Liver (tissue), 9 donors: Measurements from ENCODE around the gene SIAH2. TPM values are rescaled to one million over a fixed set of nuclear protein-coding genes. Genes with fewer than 3 reads are reported as not detected.

Experiments used
- DNase-seq: peaks from one replicate; pipeline ENCODE4 v3.0.0-alpha.2; 2017; ENCODE audit warnings: low spot score
- H3K27ac ChIP-seq, 2 donors: one replicate each; pipeline ENCODE4 v1.7.0; 2013; ENCODE audit warnings: inconsistent platforms in 2 of 2, low read length in 2 of 2, control low read depth in 1 of 2, low read depth in 1 of 2, mild to moderate bottlenecking in 1 of 2
- H3K27me3 ChIP-seq, 4 donors: one replicate each; pipeline versions ENCODE4 v1.6.1 to v1.7.0; 2013; ENCODE audit warnings: low read length in 3 of 4, inconsistent platforms in 1 of 4, mild to moderate bottlenecking in 1 of 4, moderate library complexity in 1 of 4; ENCODE audit not compliant: control insufficient read depth in 4 of 4, insufficient read depth in 4 of 4
- H3K36me3 ChIP-seq, 4 donors: one replicate each; pipeline versions ENCODE4 v1.6.1 to v1.7.0; 2013; ENCODE audit warnings: low read length in 3 of 4, mild to moderate bottlenecking in 3 of 4, low read depth in 1 of 4, moderate library complexity in 1 of 4; ENCODE audit not compliant: control insufficient read depth in 4 of 4, insufficient read depth in 3 of 4
- H3K4me1 ChIP-seq, 4 donors: one replicate each; pipeline versions ENCODE4 v1.6.1 to v1.7.0; 2013; ENCODE audit warnings: low read length in 3 of 4, mild to moderate bottlenecking in 3 of 4, moderate library complexity in 1 of 4; ENCODE audit not compliant: control insufficient read depth in 4 of 4, insufficient read depth in 4 of 4
- H3K4me3 ChIP-seq, 3 donors: one replicate each; pipeline versions ENCODE4 v1.6.1 to v1.7.0; 2013; ENCODE audit warnings: low read length in 3 of 3, control low read depth in 1 of 3, low read depth in 1 of 3, mild to moderate bottlenecking in 1 of 3
- H3K9ac ChIP-seq, 2 donors: one replicate each; pipeline ENCODE4 v1.7.0; 2013; ENCODE audit warnings: low read length in 2 of 2, mild to moderate bottlenecking in 2 of 2, moderate library complexity in 2 of 2, control low read depth in 1 of 2, low read depth in 1 of 2
- H3K9me3 ChIP-seq, 4 donors: one replicate each; pipeline versions ENCODE4 v1.6.1 to v1.7.0; 2013; ENCODE audit warnings: low read length in 3 of 4; ENCODE audit not compliant: control insufficient read depth in 4 of 4
- ATF3 ChIP-seq: IDR thresholded peaks from 2 replicates; pipeline ENCODE4 v1.6.1; 2016; ENCODE audit warnings: antibody characterized with exemption
- CTCF ChIP-seq: fragments of 150-350 bp; IDR thresholded peaks from 2 replicates; pipeline ENCODE4 v1.5.1; 2017; ENCODE audit warnings: improper control_type of control experiment, low read depth, low read length; ENCODE audit not compliant: missing input control
- FOXA2 ChIP-seq: IDR thresholded peaks from 2 replicates; pipeline ENCODE4 v1.6.1; 2016; ENCODE audit warnings: antibody characterized with exemption
- HNF4A ChIP-seq, 2 donors: conservative IDR thresholded peaks; 2 replicates each; pipeline ENCODE4 v1.6.1; 2016; ENCODE audit warnings: antibody characterized with exemption in 2 of 2, mild to moderate bottlenecking in 2 of 2
- HNF4G ChIP-seq: IDR thresholded peaks from 2 replicates; pipeline ENCODE4 v1.6.1; 2016; ENCODE audit warnings: antibody characterized with exemption
- MAX ChIP-seq: IDR thresholded peaks from 2 replicates; pipeline ENCODE4 v1.6.1; 2016; ENCODE audit warnings: antibody characterized with exemption
- NR2F2 ChIP-seq: IDR thresholded peaks from 2 replicates; pipeline ENCODE4 v1.6.1; 2016; ENCODE audit warnings: antibody characterized with exemption
- RAD21 ChIP-seq, 2 donors: IDR thresholded peaks; 2 replicates each; pipeline ENCODE4 v1.6.1; 2016; ENCODE audit warnings: antibody characterized with exemption in 2 of 2, mild to moderate bottlenecking in 2 of 2
- RXRA ChIP-seq, 2 donors: IDR thresholded peaks; 2 replicates each; pipeline ENCODE4 v1.6.1; 2017 to 2018; ENCODE audit warnings: antibody characterized with exemption in 2 of 2, mild to moderate bottlenecking in 1 of 2
- SP1 ChIP-seq: IDR thresholded peaks from 2 replicates; pipeline ENCODE4 v1.6.1; 2018; ENCODE audit warnings: antibody characterized with exemption, mild to moderate bottlenecking
- TAF1 ChIP-seq: conservative IDR thresholded peaks from 2 replicates; pipeline ENCODE4 v1.6.1; 2016; ENCODE audit warnings: antibody characterized with exemption, mild to moderate bottlenecking
- YY1 ChIP-seq: IDR thresholded peaks from 2 replicates; pipeline ENCODE4 v1.6.1; 2016; ENCODE audit warnings: antibody characterized with exemption, mild to moderate bottlenecking
- ZBTB33 ChIP-seq: IDR thresholded peaks from 2 replicates; pipeline ENCODE4 v1.6.1; 2016; ENCODE audit warnings: antibody characterized with exemption
- whole genome bisulfite sequencing: extraction: QIAGEN DNeasy Blood & Tissue Kit; methylation state at CpG from one replicate; pipeline ENCODE4 v1.1.7; 2013; 5-methylcytosine and 5-hydroxymethylcytosine counted together
- polyA plus RNA-seq, 2 donors: library from polyadenylated mRNA; stranded (reverse) in 1 of 2; unstranded in 1 of 2; fragments of 200-250 nt in 1 of 2; fragments of >200 nt in 1 of 2; fragmentation: Nextera tagmentation in 1 of 2; extraction: Ambion mirVana in 1 of 2; gene quantifications; one replicate each; pipeline versions ENCODE4 v1.2.1 to v1.2.3, GENCODE V29; 2013 to 2015
- total RNA-seq, 2 donors: library from RNA; depleted of rRNA; stranded (reverse); fragments of >200 nt; gene quantifications; one replicate each; pipeline ENCODE4 v1.2.3, GENCODE V29; 2014
- donor health status: healthy.
- donor health status: healthy.
- donor health status: healthy.
- donor health status: healthy.
- donor health status: healthy.

The SIAH2 gene
- total and polyA plus RNA-seq, 4 donors, result 12.1 to 104 (median 20.3) TPM

- no peak for TF ChIP-seq ZBTB33
- peak; percentile 47 for TF ChIP-seq CTCF
- TF ChIP-seq RAD21 (IDR thresholded peaks at IDR 0.05), result peak; percentile 65 to 68
- TF ChIP-seq HNF4A (conservative IDR thresholded peaks at IDR 0.05), result peak; percentile 63 to 76
- peak; percentile 27 for TF ChIP-seq NR2F2
- TF ChIP-seq HNF4G, result peak; percentile 39
- TF ChIP-seq YY1, result no peak
These were observed 993 bp upstream of the SIAH2 start (continued) for GRCh38 chr3:150763841-150764483.

GRCh38 chr3:150762662-150763121 is 277 bp downstream of the SIAH2 start:
- no peaks in the 10 kb centered on the region for H3K9me3 ChIP-seq
- peak overlapping the region; percentile 64 to 97 (median 96) for H3K4me3 ChIP-seq
- H3K9ac ChIP-seq, result peak overlapping the region; percentile 14 to 97
- peaks cover 0 to 4% (median 0%) of the 10 kb centered on the region in 4 donors for H3K36me3 ChIP-seq
- peak overlapping the region; percentile 98 to 100 for H3K27ac ChIP-seq
- no peak for DNase-seq
- no peak for TF ChIP-seq HNF4A (conservative IDR thresholded peaks at IDR 0.05)
- no peak for TF ChIP-seq ATF3
- no peak for TF ChIP-seq FOXA2
- TF ChIP-seq TAF1, result no peak
- TF ChIP-seq RXRA (IDR thresholded peaks at IDR 0.05), result no peak
- TF ChIP-seq NR2F2, result no peak
- no peak for TF ChIP-seq ZBTB33
- H3K4me1 ChIP-seq, result peaks cover 4 to 39% (median 26%) of the 10 kb centered on the region in 4 donors
- H3K27me3 ChIP-seq, result no peaks in the 10 kb centered on the region
- WGBS, result under 1% methylated on average over 76 of the region's 76 CpGs

- under 1% methylated on average over 48 of the region's 48 CpGs for WGBS
- Histone ChIP-seq H3K4me1 (peaks cover 4 to 46% (median 32%) of the 10 kb centered on the region in 4 donors), H3K36me3 (peaks cover 0 to 4% (median 0%) of the 10 kb centered on the region in 4 donors)
- TF ChIP-seq MAX, result peak; percentile 25
- peak; percentile 91 for TF ChIP-seq TAF1
- peak; percentile 26 to 31 for TF ChIP-seq RAD21 (IDR thresholded peaks at IDR 0.05)
- no peak for TF ChIP-seq ZBTB33
- peak; percentile 24 for TF ChIP-seq SP1
- TF ChIP-seq HNF4A (conservative IDR thresholded peaks at IDR 0.05), result no peak
- no peak for TF ChIP-seq CTCF
These were observed 923 bp downstream of the SIAH2 start for GRCh38 chr3:150761831-150762661.

More at GRCh38 chr3:150761831-150762661, 923 bp downstream of the SIAH2 start:
- peak overlapping the region; percentile 64 to 97 (median 96) for H3K4me3 ChIP-seq
- no peaks in the 10 kb centered on the region for H3K9me3 ChIP-seq
- peak overlapping the region; percentile 98 to 100 for H3K27ac ChIP-seq
- peak overlapping the region; percentile 97 to 99 for H3K9ac ChIP-seq
- no peaks in the 10 kb centered on the region for H3K27me3 ChIP-seq
- peak; percentile 71 for DNase-seq
